Measurements from ENCODE around the gene KLC1.
A peak's percentile ranks its signal among the peaks of the same experiment; 100 is the strongest.

- peak; percentile 36; the same call in 1 of the 2 replicates for TF ChIP-seq POLR2AphosphoS5 (IDR thresholded peaks at IDR 0.05; ENCODE audit: low read depth, low read length)
- TF ChIP-seq REST (IDR thresholded peaks at IDR 0.05; ENCODE audit: insufficient read depth in 1 of 2, low read depth in 2 of 2, low read length in 2 of 2) = no peak
- TF ChIP-seq TAF1 (IDR thresholded peaks at IDR 0.05; ENCODE audit: borderline replicate concordance, insufficient read depth, low read length) = no peak; the same call in 1 of the 2 replicates
- TF ChIP-seq SIN3A (IDR thresholded peaks at IDR 0.05; ENCODE audit: borderline replicate concordance, insufficient read depth, low read length) = peak; percentile 76; the same call in 1 of the 2 replicates
Observed at GRCh38 chr14:103597623-103598377, 31.2 kb upstream of the KLC1 start.
